H1 (cell line): ENCODE measurements around the gene ST6GALNAC4. TPM values are rescaled to one million over a fixed set of nuclear protein-coding genes. Genes with fewer than 3 reads are reported as not detected.

Experiments used
- CBX5 ChIP-seq: fragments of 300-800, 300-1000 bp; sonication (generic); IDR thresholded peaks from 2 replicates; pipeline ENCODE4 v1.7.1; 2016; ENCODE audit warnings: antibody characterized with exemption, low read length, low read depth
- CREB1 ChIP-seq: IDR thresholded peaks from 2 replicates; pipeline ENCODE4 v1.6.1; 2012; ENCODE audit warnings: inconsistent platforms
- EGR1 ChIP-seq: IDR thresholded peaks from 2 replicates; pipeline ENCODE4 v1.6.1; 2011; ENCODE audit warnings: low read depth, low read length, borderline replicate concordance
- HDAC6 ChIP-seq: IDR thresholded peaks from one replicate; pipeline ENCODE4 v1.7.1; 2012; ENCODE audit warnings: low read depth, mild to moderate bottlenecking, inconsistent platforms, low read length, moderate library complexity
- KDM4A ChIP-seq: IDR thresholded peaks from one replicate; pipeline ENCODE4 v1.7.1; 2012; ENCODE audit warnings: low read depth, mild to moderate bottlenecking, moderate library complexity, low read length, inconsistent platforms; ENCODE audit not compliant: severe bottlenecking
- KDM5A ChIP-seq: fragments of 200-600 bp; IDR thresholded peaks from 2 replicates; pipeline ENCODE4 v1.7.1; 2012; ENCODE audit warnings: mild to moderate bottlenecking, low read length, inconsistent platforms, mixed read lengths
- RFX5 ChIP-seq: IDR thresholded peaks from 2 replicates; pipeline ENCODE4 v1.6.1; 2011; ENCODE audit warnings: low read depth, low read length, improper control_type of control experiment, borderline replicate concordance
- RXRA ChIP-seq: IDR thresholded peaks from 2 replicates; pipeline ENCODE4 v1.6.1; 2011; ENCODE audit warnings: low read depth, mild to moderate bottlenecking, low read length, moderate library complexity; ENCODE audit not compliant: insufficient read depth
- SIX5 ChIP-seq: IDR thresholded peaks from 2 replicates; pipeline ENCODE4 v1.6.1; 2011; ENCODE audit warnings: mild to moderate bottlenecking, low read depth, low read length
- SP2 ChIP-seq: IDR thresholded peaks from 2 replicates; pipeline ENCODE4 v1.6.1; 2012; ENCODE audit warnings: mild to moderate bottlenecking, low read length, inconsistent platforms
- TEAD4 ChIP-seq: IDR thresholded peaks from 2 replicates; pipeline ENCODE4 v1.6.1; 2012; ENCODE audit warnings: low read depth, low read length, inconsistent platforms, mixed read lengths
- polyA plus RNA-seq, 7 experiments: library from polyadenylated mRNA; depleted of rRNA in 3 of 7; stranded (reverse) in 5 of 7; unstranded in 2 of 7; fragments of >200 nt in 5 of 7; fragments of 200-250 nt in 2 of 7; gene quantifications; 1 replicate in 5 of 7; 2 replicates in 1 of 7; 4 replicates in 1 of 7; pipeline versions ENCODE4 v1.2.1 to v1.2.3, GENCODE V29; 2011 to 2013; ENCODE audit warnings: missing spikeins in 2 of 7, mixed read lengths in 2 of 7
- total RNA-seq: library from RNA; stranded (reverse); fragmentation: NEBNext Ultra II Directional; extraction: Animal tissue kit (Norgen Biotek cat#: 25700); gene quantifications from 2 replicates; pipeline ENCODE4 v1.2.1, GENCODE V29; 2021
- TF ChIP-seq, protein P1 (sequence below): fragments of 300-600 bp; sonication (generic); IDR thresholded peaks from 2 replicates; pipeline ENCODE4 v1.7.1; 2012; ENCODE audit warnings: low read length, moderate library complexity, mild to moderate bottlenecking, inconsistent platforms; ENCODE audit not compliant: insufficient replicate concordance
- TF ChIP-seq, protein P2 (sequence below): IDR thresholded peaks from 2 replicates; pipeline ENCODE4 v1.6.1; 2012; ENCODE audit warnings: inconsistent platforms

The ST6GALNAC4 gene
- total and polyA plus RNA-seq, 2 of the 8 experiments (the other 6 are each of a cell fraction or from before 2014, with no cell fraction given), result 21.8 to 34.1 TPM

DNA sequence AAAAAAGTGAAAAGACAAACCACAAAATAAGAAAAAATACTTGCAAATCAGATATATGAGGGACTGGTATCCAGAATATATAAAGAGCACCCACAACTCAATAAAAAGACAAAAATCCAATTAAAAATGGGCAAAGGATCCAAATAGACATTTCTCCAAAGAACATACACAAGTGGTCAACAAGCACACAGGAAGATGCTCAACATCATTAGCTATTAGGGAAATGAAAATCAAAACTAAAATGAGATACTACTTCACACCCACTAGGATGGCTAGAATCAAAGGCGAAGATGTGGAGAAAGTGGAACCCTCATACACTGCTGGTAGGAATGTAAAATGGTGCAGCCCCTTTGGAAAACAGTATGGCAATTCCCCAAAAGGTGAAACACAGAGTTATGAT is 41.9 kb upstream of the ST6GALNAC4 start (continued):
- TF ChIP-seq, protein P1, sequence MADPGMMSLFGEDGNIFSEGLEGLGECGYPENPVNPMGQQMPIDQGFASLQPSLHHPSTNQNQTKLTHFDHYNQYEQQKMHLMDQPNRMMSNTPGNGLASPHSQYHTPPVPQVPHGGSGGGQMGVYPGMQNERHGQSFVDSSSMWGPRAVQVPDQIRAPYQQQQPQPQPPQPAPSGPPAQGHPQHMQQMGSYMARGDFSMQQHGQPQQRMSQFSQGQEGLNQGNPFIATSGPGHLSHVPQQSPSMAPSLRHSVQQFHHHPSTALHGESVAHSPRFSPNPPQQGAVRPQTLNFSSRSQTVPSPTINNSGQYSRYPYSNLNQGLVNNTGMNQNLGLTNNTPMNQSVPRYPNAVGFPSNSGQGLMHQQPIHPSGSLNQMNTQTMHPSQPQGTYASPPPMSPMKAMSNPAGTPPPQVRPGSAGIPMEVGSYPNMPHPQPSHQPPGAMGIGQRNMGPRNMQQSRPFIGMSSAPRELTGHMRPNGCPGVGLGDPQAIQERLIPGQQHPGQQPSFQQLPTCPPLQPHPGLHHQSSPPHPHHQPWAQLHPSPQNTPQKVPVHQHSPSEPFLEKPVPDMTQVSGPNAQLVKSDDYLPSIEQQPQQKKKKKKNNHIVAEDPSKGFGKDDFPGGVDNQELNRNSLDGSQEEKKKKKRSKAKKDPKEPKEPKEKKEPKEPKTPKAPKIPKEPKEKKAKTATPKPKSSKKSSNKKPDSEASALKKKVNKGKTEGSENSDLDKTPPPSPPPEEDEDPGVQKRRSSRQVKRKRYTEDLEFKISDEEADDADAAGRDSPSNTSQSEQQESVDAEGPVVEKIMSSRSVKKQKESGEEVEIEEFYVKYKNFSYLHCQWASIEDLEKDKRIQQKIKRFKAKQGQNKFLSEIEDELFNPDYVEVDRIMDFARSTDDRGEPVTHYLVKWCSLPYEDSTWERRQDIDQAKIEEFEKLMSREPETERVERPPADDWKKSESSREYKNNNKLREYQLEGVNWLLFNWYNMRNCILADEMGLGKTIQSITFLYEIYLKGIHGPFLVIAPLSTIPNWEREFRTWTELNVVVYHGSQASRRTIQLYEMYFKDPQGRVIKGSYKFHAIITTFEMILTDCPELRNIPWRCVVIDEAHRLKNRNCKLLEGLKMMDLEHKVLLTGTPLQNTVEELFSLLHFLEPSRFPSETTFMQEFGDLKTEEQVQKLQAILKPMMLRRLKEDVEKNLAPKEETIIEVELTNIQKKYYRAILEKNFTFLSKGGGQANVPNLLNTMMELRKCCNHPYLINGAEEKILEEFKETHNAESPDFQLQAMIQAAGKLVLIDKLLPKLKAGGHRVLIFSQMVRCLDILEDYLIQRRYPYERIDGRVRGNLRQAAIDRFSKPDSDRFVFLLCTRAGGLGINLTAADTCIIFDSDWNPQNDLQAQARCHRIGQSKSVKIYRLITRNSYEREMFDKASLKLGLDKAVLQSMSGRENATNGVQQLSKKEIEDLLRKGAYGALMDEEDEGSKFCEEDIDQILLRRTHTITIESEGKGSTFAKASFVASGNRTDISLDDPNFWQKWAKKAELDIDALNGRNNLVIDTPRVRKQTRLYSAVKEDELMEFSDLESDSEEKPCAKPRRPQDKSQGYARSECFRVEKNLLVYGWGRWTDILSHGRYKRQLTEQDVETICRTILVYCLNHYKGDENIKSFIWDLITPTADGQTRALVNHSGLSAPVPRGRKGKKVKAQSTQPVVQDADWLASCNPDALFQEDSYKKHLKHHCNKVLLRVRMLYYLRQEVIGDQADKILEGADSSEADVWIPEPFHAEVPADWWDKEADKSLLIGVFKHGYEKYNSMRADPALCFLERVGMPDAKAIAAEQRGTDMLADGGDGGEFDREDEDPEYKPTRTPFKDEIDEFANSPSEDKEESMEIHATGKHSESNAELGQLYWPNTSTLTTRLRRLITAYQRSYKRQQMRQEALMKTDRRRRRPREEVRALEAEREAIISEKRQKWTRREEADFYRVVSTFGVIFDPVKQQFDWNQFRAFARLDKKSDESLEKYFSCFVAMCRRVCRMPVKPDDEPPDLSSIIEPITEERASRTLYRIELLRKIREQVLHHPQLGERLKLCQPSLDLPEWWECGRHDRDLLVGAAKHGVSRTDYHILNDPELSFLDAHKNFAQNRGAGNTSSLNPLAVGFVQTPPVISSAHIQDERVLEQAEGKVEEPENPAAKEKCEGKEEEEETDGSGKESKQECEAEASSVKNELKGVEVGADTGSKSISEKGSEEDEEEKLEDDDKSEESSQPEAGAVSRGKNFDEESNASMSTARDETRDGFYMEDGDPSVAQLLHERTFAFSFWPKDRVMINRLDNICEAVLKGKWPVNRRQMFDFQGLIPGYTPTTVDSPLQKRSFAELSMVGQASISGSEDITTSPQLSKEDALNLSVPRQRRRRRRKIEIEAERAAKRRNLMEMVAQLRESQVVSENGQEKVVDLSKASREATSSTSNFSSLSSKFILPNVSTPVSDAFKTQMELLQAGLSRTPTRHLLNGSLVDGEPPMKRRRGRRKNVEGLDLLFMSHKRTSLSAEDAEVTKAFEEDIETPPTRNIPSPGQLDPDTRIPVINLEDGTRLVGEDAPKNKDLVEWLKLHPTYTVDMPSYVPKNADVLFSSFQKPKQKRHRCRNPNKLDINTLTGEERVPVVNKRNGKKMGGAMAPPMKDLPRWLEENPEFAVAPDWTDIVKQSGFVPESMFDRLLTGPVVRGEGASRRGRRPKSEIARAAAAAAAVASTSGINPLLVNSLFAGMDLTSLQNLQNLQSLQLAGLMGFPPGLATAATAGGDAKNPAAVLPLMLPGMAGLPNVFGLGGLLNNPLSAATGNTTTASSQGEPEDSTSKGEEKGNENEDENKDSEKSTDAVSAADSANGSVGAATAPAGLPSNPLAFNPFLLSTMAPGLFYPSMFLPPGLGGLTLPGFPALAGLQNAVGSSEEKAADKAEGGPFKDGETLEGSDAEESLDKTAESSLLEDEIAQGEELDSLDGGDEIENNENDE, result no peak
- TF ChIP-seq CBX5, result no peak
- no peak for TF ChIP-seq HDAC6
- no peak for TF ChIP-seq RXRA
- no peak for TF ChIP-seq SIX5
- TF ChIP-seq, protein P2, sequence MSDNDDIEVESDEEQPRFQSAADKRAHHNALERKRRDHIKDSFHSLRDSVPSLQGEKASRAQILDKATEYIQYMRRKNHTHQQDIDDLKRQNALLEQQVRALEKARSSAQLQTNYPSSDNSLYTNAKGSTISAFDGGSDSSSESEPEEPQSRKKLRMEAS, result no peak
- no peak for TF ChIP-seq SP2
- TF ChIP-seq EGR1, result no peak
- no peak for TF ChIP-seq RFX5
- TF ChIP-seq KDM4A, result no peak
- no peak for TF ChIP-seq TEAD4
- TF ChIP-seq KDM5A, result no peak
- no peak for TF ChIP-seq CREB1
